ENCODE measurements around the gene SMYD3.

SMYD3 gene

GRCh38 chr1:245908543-245908942 is 598.5 kb downstream of the SMYD3 start:
- TF ChIP-seq POLR2AphosphoS5 (IDR thresholded peaks at IDR 0.05; ENCODE audit: low read depth, low read length) (no peak), SIN3A (IDR thresholded peaks at IDR 0.05; ENCODE audit: borderline replicate concordance, insufficient read depth, low read length) (no peak), FOXP2 (optimal IDR thresholded peaks at IDR 0.05; ENCODE audit: borderline replicate concordance, extremely low read depth, extremely low read length, insufficient read depth) (no peak), REST (IDR thresholded peaks at IDR 0.05; ENCODE audit: insufficient read depth in 1 of 2, low read depth in 2 of 2, low read length in 2 of 2) (no peak), TAF1 (IDR thresholded peaks at IDR 0.05; ENCODE audit: borderline replicate concordance, insufficient read depth, low read length) (no peak)

GRCh38 chr1:245906207-245906606 is 600.9 kb downstream of the SMYD3 start:
- TF ChIP-seq TAF1 (IDR thresholded peaks at IDR 0.05; ENCODE audit: borderline replicate concordance, insufficient read depth, low read length) (no peak), FOXP2 (optimal IDR thresholded peaks at IDR 0.05; ENCODE audit: borderline replicate concordance, extremely low read depth, extremely low read length, insufficient read depth) (no peak), POLR2AphosphoS5 (IDR thresholded peaks at IDR 0.05; ENCODE audit: low read depth, low read length) (no peak), SIN3A (IDR thresholded peaks at IDR 0.05; ENCODE audit: borderline replicate concordance, insufficient read depth, low read length) (no peak), REST (IDR thresholded peaks at IDR 0.05; ENCODE audit: insufficient read depth in 1 of 2, low read depth in 2 of 2, low read length in 2 of 2) (no peak)

GRCh38 chr1:245903851-245904250 is 603.2 kb downstream of the SMYD3 start:
- TF ChIP-seq REST (IDR thresholded peaks at IDR 0.05; ENCODE audit: insufficient read depth in 1 of 2, low read depth in 2 of 2, low read length in 2 of 2), result no peak
- no peak for TF ChIP-seq TAF1 (IDR thresholded peaks at IDR 0.05; ENCODE audit: borderline replicate concordance, insufficient read depth, low read length)
- TF ChIP-seq POLR2AphosphoS5 (IDR thresholded peaks at IDR 0.05; ENCODE audit: low read depth, low read length), result no peak
- TF ChIP-seq SIN3A (IDR thresholded peaks at IDR 0.05; ENCODE audit: borderline replicate concordance, insufficient read depth, low read length), result no peak

GRCh38 chr1:245901565-245901964 is 605.5 kb downstream of the SMYD3 start:
- no peak for TF ChIP-seq REST (IDR thresholded peaks at IDR 0.05; ENCODE audit: insufficient read depth in 1 of 2, low read depth in 2 of 2, low read length in 2 of 2)

- TF ChIP-seq SIN3A (IDR thresholded peaks at IDR 0.05; ENCODE audit: borderline replicate concordance, insufficient read depth, low read length), result no peak
- TF ChIP-seq TAF1 (IDR thresholded peaks at IDR 0.05; ENCODE audit: borderline replicate concordance, insufficient read depth, low read length), result no peak
- TF ChIP-seq FOXP2 (optimal IDR thresholded peaks at IDR 0.05; ENCODE audit: borderline replicate concordance, extremely low read depth, extremely low read length, insufficient read depth), result no peak
- no peak for TF ChIP-seq POLR2AphosphoS5 (IDR thresholded peaks at IDR 0.05; ENCODE audit: low read depth, low read length)
- TF ChIP-seq REST (IDR thresholded peaks at IDR 0.05; ENCODE audit: insufficient read depth in 1 of 2, low read depth in 2 of 2, low read length in 2 of 2), result no peak
Observed at GRCh38 chr1:245901037-245901436, 606.0 kb downstream of the SMYD3 start.
